K562 (cell line): ENCODE data around the gene PHKB. TPM values are rescaled to one million over a fixed set of nuclear protein-coding genes. Genes with fewer than 3 reads are reported as not detected.
A peak's percentile ranks its signal among the peaks of the same experiment; 100 is the strongest.

Experiments used
- ATAC-seq: fragments of 200-7000 bp; cut with Tn5 transposase; 3 replicates; pipeline ENCODE4 v1.9.1; 2020; ENCODE audit warnings: moderate library complexity
- BruUV-seq: library from RNA; stranded (reverse); fragments of 400-500 nt; replicated peaks from 2 replicates; lab custom pipeline; 2021; lab: Mats Ljungman, UMichigan
- CTCF ChIA-PET: fragments of 300-600 bp; formaldehyde crosslinking; extraction: SDS; loops from one replicate; lab custom pipeline; 2021; ENCODE audit warnings: low intra/inter-chr PET ratio; lab: Yijun Ruan, JAX
- POLR2A ChIA-PET: fragments of 300-600, 350-650 bp; sonication (Branson Sonifier 250); formaldehyde crosslinking; extraction: SDS; loops from one replicate; lab custom pipeline; 2021; ENCODE audit warnings: antibody characterized with exemption, inconsistent platforms; lab: Yijun Ruan, JAX
- DNase-seq, 4 experiments: peaks; one replicate each; pipeline versions ENCODE4 v3.0.0 to v3.0.0-alpha.2; 2011 to 2018; ENCODE audit warnings: low spot score in 3 of 4, mixed read lengths in 3 of 4; ENCODE audit errors: extremely low read depth in 1 of 4
- FAIRE-seq: peaks from 2 replicates; lab custom pipeline; 2011; peaks lifted over from hg19 to GRCh38; lab: Jason Lieb, UNC
- H2AFZ ChIP-seq: 2 replicates; pipeline ENCODE4 v1.6.0; 2011; ENCODE audit warnings: low read depth, low read length, control low read depth, inconsistent platforms
- H3K27ac ChIP-seq: fragments of 200-600 bp; 3 replicates; pipeline ENCODE4 v1.8.0; 2011; ENCODE audit warnings: low read depth, mild to moderate bottlenecking, control low read depth, inconsistent platforms, low read length, moderate library complexity, mixed read lengths; ENCODE audit errors: extremely low read depth
- H3K27me3 ChIP-seq, 2 experiments: fragments of 300-600 bp in 1 of 2; 2 replicates in 1 of 2; 3 replicates in 1 of 2; pipeline versions ENCODE4 v1.6.0 to v1.8.0; 2011; ENCODE audit warnings: inconsistent platforms in 2 of 2, low read length in 2 of 2, mild to moderate bottlenecking in 1 of 2, mixed read lengths in 1 of 2, moderate library complexity in 1 of 2; ENCODE audit not compliant: control insufficient read depth in 2 of 2, insufficient read depth in 2 of 2
- H3K36me3 ChIP-seq: fragments of 300-600 bp; 3 replicates; pipeline ENCODE4 v1.8.0; 2011; ENCODE audit warnings: mild to moderate bottlenecking, low read length, inconsistent platforms; ENCODE audit not compliant: control insufficient read depth, insufficient read depth
- H3K4me1 ChIP-seq, 2 experiments: fragments of 200-600 bp in 1 of 2; replicated peaks in 1 of 2; 2 replicates in 1 of 2; 3 replicates in 1 of 2; pipeline versions ENCODE4 v1.5.1 to v1.8.0; 2011; ENCODE audit warnings: inconsistent platforms in 2 of 2, low read length in 2 of 2, mild to moderate bottlenecking in 1 of 2, mixed read lengths in 1 of 2, moderate library complexity in 1 of 2; ENCODE audit not compliant: control insufficient read depth in 2 of 2, insufficient read depth in 2 of 2
- H3K4me2 ChIP-seq: 2 replicates; pipeline ENCODE4 v1.6.1; 2011; ENCODE audit warnings: low read length, control low read depth, inconsistent platforms, mixed read lengths; ENCODE audit not compliant: insufficient read depth
- H3K4me3 ChIP-seq: fragments of 200-600 bp; sonication (generic), shearing (Covaris generic); 2 replicates; pipeline ENCODE4 v1.5.1; 2016; ENCODE audit warnings: control low read depth, inconsistent platforms
- H3K79me2 ChIP-seq: fragments of 200-600 bp; 3 replicates; pipeline ENCODE4 v1.8.0; 2011; ENCODE audit warnings: low read length, inconsistent platforms; ENCODE audit not compliant: control insufficient read depth, insufficient read depth
- H3K9ac ChIP-seq, 2 experiments: 2 replicates each; pipeline versions ENCODE4 v1.6.0 to v1.6.1; 2011; ENCODE audit warnings: low read depth in 2 of 2, low read length in 2 of 2, control low read depth in 1 of 2, inconsistent platforms in 1 of 2, mild to moderate bottlenecking in 1 of 2, mixed read lengths in 1 of 2; ENCODE audit not compliant: insufficient read depth in 1 of 2
- H3K9me1 ChIP-seq: one replicate; pipeline ENCODE4 v1.6.0; 2011; ENCODE audit warnings: inconsistent platforms, mild to moderate bottlenecking, low read length, moderate library complexity; ENCODE audit not compliant: control insufficient read depth, insufficient read depth
- H3K9me3 ChIP-seq: replicated peaks from 2 replicates; pipeline ENCODE4 v1.5.1; 2011; ENCODE audit warnings: low read depth, low read length, inconsistent platforms; ENCODE audit not compliant: control insufficient read depth, insufficient read depth
- H4K20me1 ChIP-seq: replicated peaks from 2 replicates; pipeline ENCODE4 v1.6.1; 2011; ENCODE audit warnings: low read length, inconsistent platforms, mixed read lengths; ENCODE audit not compliant: control insufficient read depth, insufficient read depth
- CTBP1 ChIP-seq: fragments of 450-650 bp; IDR thresholded peaks from 2 replicates; pipeline ENCODE4 v1.6.1; 2016; ENCODE audit warnings: borderline replicate concordance
- ZNF561 ChIP-seq: fragments of 450-650 bp; formaldehyde crosslinking; conservative IDR thresholded peaks from 2 replicates; pipeline ENCODE4 v1.4.0; 2020; ENCODE audit warnings: mild to moderate bottlenecking, moderate library complexity
- WGBS: fragments of 100-300 bp; shearing (Covaris generic); methylation state at CpG from one replicate; pipeline ENCODE4 v1.1.6; 2016; ENCODE audit warnings: low coverage, mixed read lengths; ENCODE audit not compliant: insufficient coverage; ENCODE audit errors: missing lambda C conversion rate; 5-methylcytosine and 5-hydroxymethylcytosine counted together
- in situ Hi-C: fragments of 300-500 bp; cut with MboI; formaldehyde crosslinking; loops from 4 replicates; pipeline ENCODE4 v1.15.0; 2018; ENCODE audit warnings: inconsistent platforms, mixed read lengths
- intact Hi-C: fragments of 100-400 bp; cut with micrococcal nuclease; formaldehyde crosslinking; loops from 2 replicates; pipeline ENCODE4 v1.14.2; 2022
- polyA plus RNA-seq, 8 experiments: library from polyadenylated mRNA; depleted of rRNA in 4 of 8; stranded (reverse) in 5 of 8; unstranded in 3 of 8; fragments of >200 nt; fragmentation: Nextera tagmentation in 2 of 8; fragmentation: Illumina TruSeq in 1 of 8; extraction: Ambion mirVana in 2 of 8; extraction: Trizol in 1 of 8; gene quantifications; 2 replicates each; pipeline versions ENCODE4 v1.2.1 to v1.2.3, GENCODE V29; 2011 to 2014; ENCODE audit warnings: inconsistent platforms in 1 of 8, missing spikeins in 1 of 8
- total RNA-seq, 7 experiments: library from RNA; depleted of rRNA in 6 of 7; stranded (reverse); fragments of >200 nt in 6 of 7; fragmentation: Illumina TruSeq in 2 of 7; extraction: Trizol in 2 of 7; gene quantifications; 2 replicates each; pipeline versions ENCODE4 v1.2.1 to v1.2.3, GENCODE V29; 2011 to 2021; ENCODE audit warnings: low replicate concordance in 1 of 7
- TF ChIP-seq, protein P1 (sequence below), 2 experiments: fragments of 450-650 bp; IDR thresholded peaks; 2 replicates each; pipeline ENCODE4 v1.6.1; 2018; ENCODE audit warnings: mild to moderate bottlenecking in 2 of 2, low read depth in 1 of 2; ENCODE audit not compliant: partially characterized antibody in 2 of 2

The PHKB gene
- total and polyA plus RNA-seq, 9 of the 15 experiments (the other 6 are each of a cell fraction or from before 2014, with no cell fraction given), result 24.7 to 92.3 (median 67.0) TPM

DNA sequence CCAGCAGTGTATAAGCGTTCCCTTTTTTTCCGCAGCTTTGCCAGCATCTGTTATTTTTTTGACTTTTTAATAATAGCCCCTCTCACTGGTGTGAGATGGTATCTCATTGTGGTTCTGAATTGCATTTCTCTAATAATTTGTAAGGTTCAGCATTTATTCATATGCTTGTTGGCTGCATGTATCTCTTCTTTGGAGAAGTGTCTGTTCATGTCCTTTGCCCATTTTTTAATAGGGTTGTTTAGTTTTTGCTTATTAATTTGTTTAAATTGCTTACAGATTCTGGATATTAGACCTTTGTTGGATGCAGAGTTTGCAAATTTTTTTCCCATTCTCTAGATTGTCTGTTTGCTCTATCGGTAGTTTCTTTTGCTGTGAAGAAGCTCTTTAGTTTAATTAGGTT lies 26.9 kb downstream of the PHKB start:
- intact Hi-C loops (no loop called here), in situ Hi-C loops (no loop called here)
- H3K9ac ChIP-seq, result no peak overlapping the region
- no peak overlapping the region for H3K27ac ChIP-seq
- no peaks in the 10 kb centered on the region for H3K9me1 ChIP-seq
- no peak overlapping the region for H3K4me3 ChIP-seq
- TF ChIP-seq CTBP1 (no peak), ZNF561 (CRISPR knock-in tag) (no peak)
- TF ChIP-seq, protein P1, sequence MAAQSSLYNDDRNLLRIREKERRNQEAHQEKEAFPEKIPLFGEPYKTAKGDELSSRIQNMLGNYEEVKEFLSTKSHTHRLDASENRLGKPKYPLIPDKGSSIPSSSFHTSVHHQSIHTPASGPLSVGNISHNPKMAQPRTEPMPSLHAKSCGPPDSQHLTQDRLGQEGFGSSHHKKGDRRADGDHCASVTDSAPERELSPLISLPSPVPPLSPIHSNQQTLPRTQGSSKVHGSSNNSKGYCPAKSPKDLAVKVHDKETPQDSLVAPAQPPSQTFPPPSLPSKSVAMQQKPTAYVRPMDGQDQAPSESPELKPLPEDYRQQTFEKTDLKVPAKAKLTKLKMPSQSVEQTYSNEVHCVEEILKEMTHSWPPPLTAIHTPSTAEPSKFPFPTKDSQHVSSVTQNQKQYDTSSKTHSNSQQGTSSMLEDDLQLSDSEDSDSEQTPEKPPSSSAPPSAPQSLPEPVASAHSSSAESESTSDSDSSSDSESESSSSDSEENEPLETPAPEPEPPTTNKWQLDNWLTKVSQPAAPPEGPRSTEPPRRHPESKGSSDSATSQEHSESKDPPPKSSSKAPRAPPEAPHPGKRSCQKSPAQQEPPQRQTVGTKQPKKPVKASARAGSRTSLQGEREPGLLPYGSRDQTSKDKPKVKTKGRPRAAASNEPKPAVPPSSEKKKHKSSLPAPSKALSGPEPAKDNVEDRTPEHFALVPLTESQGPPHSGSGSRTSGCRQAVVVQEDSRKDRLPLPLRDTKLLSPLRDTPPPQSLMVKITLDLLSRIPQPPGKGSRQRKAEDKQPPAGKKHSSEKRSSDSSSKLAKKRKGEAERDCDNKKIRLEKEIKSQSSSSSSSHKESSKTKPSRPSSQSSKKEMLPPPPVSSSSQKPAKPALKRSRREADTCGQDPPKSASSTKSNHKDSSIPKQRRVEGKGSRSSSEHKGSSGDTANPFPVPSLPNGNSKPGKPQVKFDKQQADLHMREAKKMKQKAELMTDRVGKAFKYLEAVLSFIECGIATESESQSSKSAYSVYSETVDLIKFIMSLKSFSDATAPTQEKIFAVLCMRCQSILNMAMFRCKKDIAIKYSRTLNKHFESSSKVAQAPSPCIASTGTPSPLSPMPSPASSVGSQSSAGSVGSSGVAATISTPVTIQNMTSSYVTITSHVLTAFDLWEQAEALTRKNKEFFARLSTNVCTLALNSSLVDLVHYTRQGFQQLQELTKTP (IDR thresholded peaks at IDR 0.05; ENCODE audit: low read depth in 1 of 2, partially characterized antibody in 2 of 2), result peak in 1 of 2 experiments; percentile 98
- POLR2A ChIA-PET, result no interaction called here
- DNase-seq (no peak), ATAC-seq (no peak), FAIRE-seq (no peak)
- no peaks in the 10 kb centered on the region for H3K27me3 ChIP-seq
- no peak overlapping the region for H3K4me2 ChIP-seq
- no TSS peak for BruUV-seq
- WGBS, result 100% methylated on average over 3 of the region's 3 CpGs
- H4K20me1 ChIP-seq, result no peaks in the 10 kb centered on the region
- H3K36me3 ChIP-seq, result peaks cover 22% of the 10 kb centered on the region
- CTCF ChIA-PET, result no interaction called here
- H2AFZ ChIP-seq, result no peak overlapping the region
- peaks cover 89% of the 10 kb centered on the region for H3K79me2 ChIP-seq
- H3K9me3 ChIP-seq, result peaks cover 16% of the 10 kb centered on the region
- peaks cover 4 to 7% of the 10 kb centered on the region in 2 experiments; a peak in 4 of 5 replicates for H3K4me1 ChIP-seq
